A549 (cell line): ENCODE data around the gene SIVA1. TPM values are rescaled to one million over a fixed set of nuclear protein-coding genes. Genes with fewer than 3 reads are reported as not detected.

ENCODE experiments used
- ATAC-seq, 2 experiments: fragments of 200-7000 bp in 1 of 2; fragments of >200 bp in 1 of 2; cut with Nextera tagmentation in 1 of 2; cut with Tn5 transposase in 1 of 2; 3 replicates each; pipeline versions ENCODE4 v1.8.0 to v1.9.1; 2018 to 2020; ENCODE audit warnings: mild to moderate bottlenecking in 1 of 2, moderate library complexity in 1 of 2
- CTCF ChIA-PET: fragments of 300-600 bp; sonication (Branson Sonifier 250); formaldehyde crosslinking; extraction: SDS; loops from one replicate; lab custom pipeline; 2021; ENCODE audit warnings: antibody characterized with exemption, inconsistent platforms; lab: Yijun Ruan, JAX
- POLR2A ChIA-PET: fragments of 350-600 bp; formaldehyde crosslinking; extraction: SDS; loops from one replicate; lab custom pipeline; 2021; ENCODE audit warnings: antibody characterized with exemption, inconsistent platforms; lab: Yijun Ruan, JAX
- DNase-seq, 2 experiments: peaks; one replicate each; pipeline versions ENCODE4 v3.0.0 to v3.0.0-alpha.2; 2011 to 2016; ENCODE audit warnings: low read depth in 1 of 2, low spot score in 1 of 2
- FAIRE-seq: peaks from 2 replicates; lab custom pipeline; 2011; peaks lifted over from hg19 to GRCh38; lab: Jason Lieb, UNC
- H3K27ac ChIP-seq, 2 experiments: fragments of >200 bp; sonication (Bioruptor Twin); formaldehyde crosslinking; 3 replicates each; pipeline ENCODE4 v1.5.1; 2016 to 2017
- H3K4me1 ChIP-seq: fragments of >200 bp; sonication (Bioruptor Twin); formaldehyde crosslinking; 3 replicates; pipeline ENCODE4 v1.6.1; 2016
- H3K4me2 ChIP-seq: fragments of >200 bp; sonication (Bioruptor Twin); formaldehyde crosslinking; 3 replicates; pipeline ENCODE4 v1.6.1; 2016
- H3K4me3 ChIP-seq: fragments of >200 bp; sonication (Bioruptor Twin); formaldehyde crosslinking; 3 replicates; pipeline ENCODE4 v1.5.1; 2016
- H3K9me3 ChIP-seq: fragments of >200 bp; sonication (Bioruptor Twin); formaldehyde crosslinking; 3 replicates; pipeline ENCODE4 v1.6.1; 2016
- BCL3 ChIP-seq: fragments of >200 bp; sonication (Bioruptor Twin); formaldehyde crosslinking; IDR thresholded peaks from 3 replicates; pipeline ENCODE4 v1.6.1; 2016
- BHLHE40 ChIP-seq: IDR thresholded peaks from 2 replicates; pipeline ENCODE4 v1.6.1; 2012; ENCODE audit warnings: low read depth, low read length, inconsistent platforms
- CEBPB ChIP-seq, 2 experiments: fragments of >200 bp in 1 of 2; sonication (Bioruptor Twin) in 1 of 2; formaldehyde crosslinking in 1 of 2; IDR thresholded peaks; 2 replicates each; pipeline ENCODE4 v1.6.1; 2012 to 2016
- CHD4 ChIP-seq: fragments of 200-600 bp; sonication (generic); IDR thresholded peaks from 2 replicates; pipeline ENCODE4 v1.6.1; 2016; ENCODE audit warnings: antibody characterized with exemption, mild to moderate bottlenecking, borderline replicate concordance
- CTCF ChIP-seq: fragments of >200 bp; sonication (Bioruptor Twin); formaldehyde crosslinking; IDR thresholded peaks from 3 replicates; pipeline ENCODE4 v1.5.1; 2016
- HEYL ChIP-seq: fragments of 250-450 bp; sonication (Bioruptor Pico); IDR thresholded peaks from 2 replicates; pipeline ENCODE4 v1.8.0; 2021; ENCODE audit warnings: mild to moderate bottlenecking, moderate library complexity
- HMGXB4 ChIP-seq: fragments of 250-450 bp; sonication (Bioruptor Pico); IDR thresholded peaks from 2 replicates; pipeline ENCODE4 v1.5.0; 2021; ENCODE audit warnings: mild to moderate bottlenecking, moderate library complexity, borderline replicate concordance
- JUN ChIP-seq, 2 experiments: fragments of >200 bp; sonication (Bioruptor Twin); formaldehyde crosslinking; IDR thresholded peaks; 2 replicates in 1 of 2; 3 replicates in 1 of 2; pipeline ENCODE4 v1.6.1; 2016 to 2017
- MAFK ChIP-seq: fragments of 450-650 bp; IDR thresholded peaks from 2 replicates; pipeline ENCODE4 v1.6.1; 2014; ENCODE audit not compliant: partially characterized antibody
- MAX ChIP-seq: IDR thresholded peaks from 2 replicates; pipeline ENCODE4 v1.6.1; 2012
- MAZ ChIP-seq: fragments of 150-350 bp; IDR thresholded peaks from 2 replicates; pipeline ENCODE4 v1.6.1; 2014; ENCODE audit warnings: antibody characterized with exemption, low read depth, low read length, borderline replicate concordance
- PBX3 ChIP-seq: IDR thresholded peaks from 2 replicates; pipeline ENCODE4 v1.6.1; 2012
- PHF8 ChIP-seq: fragments of 200-600 bp; sonication (generic); IDR thresholded peaks from 2 replicates; pipeline ENCODE4 v1.6.1; 2016; ENCODE audit warnings: low read depth, mild to moderate bottlenecking, antibody characterized with exemption, moderate library complexity, borderline replicate concordance
- POLR2A ChIP-seq: IDR thresholded peaks from 2 replicates; pipeline ENCODE4 v1.6.1; 2012; ENCODE audit warnings: mild to moderate bottlenecking, low read length
- POLR2AphosphoS2 ChIP-seq: conservative IDR thresholded peaks from 2 replicates; pipeline ENCODE4 v1.6.1; 2012; ENCODE audit warnings: low read length, improper control_type of control experiment, inconsistent platforms
- RAD21 ChIP-seq, 2 experiments: fragments of >200 bp in 1 of 2; sonication (Bioruptor Twin) in 1 of 2; formaldehyde crosslinking in 1 of 2; IDR thresholded peaks in 1 of 2; conservative IDR thresholded peaks in 1 of 2; 2 replicates in 1 of 2; 3 replicates in 1 of 2; pipeline ENCODE4 v1.6.1; 2012 to 2018; ENCODE audit warnings: inconsistent platforms in 1 of 2
- SMC3 ChIP-seq: fragments of >200 bp; sonication (Bioruptor Twin); formaldehyde crosslinking; IDR thresholded peaks from 3 replicates; pipeline ENCODE4 v1.6.1; 2018; ENCODE audit warnings: inconsistent platforms
- TFCP2L1 ChIP-seq: fragments of 250-450 bp; sonication (Bioruptor Pico); IDR thresholded peaks from 2 replicates; pipeline ENCODE4 v1.5.0; 2021; ENCODE audit warnings: mild to moderate bottlenecking
- TP53 ChIP-seq: fragments of 250-450 bp; sonication (Bioruptor Pico); IDR thresholded peaks from 2 replicates; pipeline ENCODE4 v1.5.0; 2021; ENCODE audit warnings: mild to moderate bottlenecking, moderate library complexity
- ZC3H11A ChIP-seq: fragments of 450-650 bp; IDR thresholded peaks from 2 replicates; pipeline ENCODE4 v1.6.1; 2014; ENCODE audit warnings: antibody characterized with exemption, mild to moderate bottlenecking
- ZNF302 ChIP-seq: fragments of 250-450 bp; sonication (Bioruptor Pico); IDR thresholded peaks from 2 replicates; pipeline ENCODE4 v1.9.0; 2021; ENCODE audit warnings: inconsistent platforms, mild to moderate bottlenecking, moderate library complexity
- ZSCAN20 ChIP-seq: fragments of 250-450 bp; sonication (Bioruptor Pico); IDR thresholded peaks from 2 replicates; pipeline ENCODE4 v1.8.0; 2022; ENCODE audit warnings: mild to moderate bottlenecking, moderate library complexity
- WGBS: methylation state at CpG from one replicate; pipeline ENCODE4 v1.1.6; 2017; ENCODE audit errors: missing lambda C conversion rate; 5-methylcytosine and 5-hydroxymethylcytosine counted together
- polyA plus RNA-seq, 4 experiments: library from polyadenylated mRNA; depleted of rRNA in 3 of 4; stranded (reverse); fragments of >200 nt; fragmentation: RNase III in 1 of 4; extraction: RNeasy Plus Mini Kit Qiagen cat#74134 plus additional on column Dnase treatment in 1 of 4; gene quantifications; 2 replicates in 3 of 4; 3 replicates in 1 of 4; pipeline ENCODE4 v1.2.3, GENCODE V29; 2011 to 2017

Gene SIVA1
- polyA plus RNA-seq, 2 of the 4 experiments (the other 2 are of a cell fraction) = 90.0 to 169 TPM

- Histone ChIP-seq H3K4me3 (no peak overlapping the region; the same call in 1 of the 3 replicates), H3K9me3 (no peaks in the 10 kb centered on the region), H3K27ac (peak overlapping the region in 1 of 2 experiments; percentile 92; a peak in 4 of 6 replicates), H3K4me2 (peak overlapping the region; percentile 94)
- 38% methylated on average over 13 of the region's 26 CpGs for WGBS
- POLR2A ChIA-PET = no interaction called here
- ATAC-seq (peak in 1 of 2 experiments; percentile 0; a peak in 2 of 6 replicates), FAIRE-seq (no peak)
- TF ChIP-seq CEBPB (IDR thresholded peaks at IDR 0.05) (no peak), HMGXB4 (CRISPR knock-in tag) (no peak), ZSCAN20 (CRISPR knock-in tag) (no peak), CHD4 (no peak)
- TF ChIP-seq, all 56 proteins: peak for 0
- H3K4me1 ChIP-seq = peaks cover 46% of the 10 kb centered on the region
- CTCF ChIA-PET = interaction anchor here (0.6 to 6.2 kb wide), 21 partner anchors 11 to 548 kb away, joined by 3 to 65 read pairs (median 5); partner anchors contain the start of gene INF2
- DNase-seq = peak; percentile 28 to 45
Observed at GRCh38 chr14:104722938-104723650, 29.9 kb upstream of the SIVA1 start.

- peak; percentile 35 to 51 for ATAC-seq
- CTCF ChIA-PET = interaction anchor here (0.6 to 6.2 kb wide), 21 partner anchors 12 to 548 kb away, joined by 3 to 65 read pairs (median 6); partner anchors contain the start of gene INF2
- TF ChIP-seq HEYL (CRISPR knock-in tag) = no peak
- TF ChIP-seq JUN (IDR thresholded peaks at IDR 0.05) = peak; percentile 52 to 92; a peak in 4 of 5 replicates
- no peak for TF ChIP-seq ZC3H11A
- TF ChIP-seq RAD21 (conservative IDR thresholded peaks at IDR 0.05 in 1 of 2, IDR thresholded peaks at IDR 0.05 in 1 of 2) = peak in 1 of 2 experiments; percentile 46; a peak in 3 of 5 replicates
- TF ChIP-seq BCL3 = peak; percentile 67; the same call in 1 of the 3 replicates
- TF ChIP-seq ZNF302 (CRISPR knock-in tag) = no peak
- TF ChIP-seq CTCF = peak; percentile 96
- no peak; the same call in 1 of the 2 replicates for TF ChIP-seq TP53 (CRISPR knock-in tag)
- 0 out of 2 replicates have a peak, but pooled peaks have one; percentile 41 for TF ChIP-seq MAZ
- TF ChIP-seq POLR2AphosphoS2 = peak; percentile 85
- no peak for TF ChIP-seq BHLHE40
- TF ChIP-seq TFCP2L1 = peak; percentile 89; the same call in 1 of the 2 replicates
- 0 out of 2 replicates have a peak, but pooled peaks have one; percentile 18 for TF ChIP-seq MAX
- peak; percentile 67 for TF ChIP-seq SMC3
- peak; percentile 95 for TF ChIP-seq POLR2A
- TF ChIP-seq CHD4 = no peak
- TF ChIP-seq MAFK = peak; percentile 91
- peak; percentile 58; the same call in 1 of the 2 replicates for TF ChIP-seq PHF8
- peak; percentile 78; the same call in 1 of the 2 replicates for TF ChIP-seq PBX3
- TF ChIP-seq, all 56 proteins: peak for 13
Observed at GRCh38 chr14:104723651-104724406, 29.1 kb upstream of the SIVA1 start, which contains the start of gene ADSS1. Gene ADSS1 (plus strand): TSS chr14:104724229. CDS start chr14:104724271, 42 bp downstream.

More at GRCh38 chr14:104723651-104724406, 29.1 kb upstream of the SIVA1 start, which contains the start of gene ADSS1:
- H3K9me3 ChIP-seq = no peaks in the 10 kb centered on the region
- FAIRE-seq (no peak), DNase-seq (peak; percentile 70 to 74)
- H3K27ac ChIP-seq = peak within 1 kb of the TSS; percentile 82 to 92
- 3% methylated on average over 29 of the region's 82 CpGs for WGBS
- POLR2A ChIA-PET = interaction anchor here (1.1 kb wide), 1 partner anchor 36 kb away, joined by 5 read pairs; no protein-coding TSS in a partner anchor
- peak within 1 kb of the TSS; percentile 94 for H3K4me2 ChIP-seq
- peak within 1 kb of the TSS; percentile 71 for H3K4me3 ChIP-seq
- H3K4me1 ChIP-seq = peaks cover 46% of the 10 kb centered on the region
